ENCODE data around the gene AP3S2. TPM values are rescaled to one million over a fixed set of nuclear protein-coding genes. Genes with fewer than 3 reads are reported as not detected.

AP3S2 gene
- total RNA-seq, 2 experiments from 2014 or later = 12.4 to 15.3 TPM

Small RNA genes within 50 kb of the gene (microRNA-seq; reads per million reads assigned to microRNA genes)
- not detected for gene MIR5009 (ENCODE audit: borderline replicate concordance)
- not detected for gene MIR5094 (ENCODE audit: borderline replicate concordance)

Other genes starting within 250 kb of the AP3S2 start
- 1 to 10 TPM; 2.1 to 2.3 TPM for gene KIF7, start 238.5 kb downstream of the AP3S2 start, total RNA-seq
- under 1 TPM; 0.39 to 0.41 TPM for gene PLIN1, start 214.6 kb downstream of the AP3S2 start, total RNA-seq
- 1 to 10 TPM; 4.7 to 5.3 TPM for gene PEX11A, start 203.2 kb downstream of the AP3S2 start, total RNA-seq
- gene WDR93, start 203.2 kb downstream of the AP3S2 start, total RNA-seq = not detected
- 1 to 10 TPM; 2.9 to 4.6 TPM for gene MESP1, start 142.7 kb downstream of the AP3S2 start, total RNA-seq
- under 1 TPM; 0.14 to 0.30 TPM for gene MESP2, start 117.7 kb downstream of the AP3S2 start, total RNA-seq
- gene ANPEP, start 79.1 kb downstream of the AP3S2 start, total RNA-seq = under 1 TPM; 0.09 to 0.12 TPM
- not detected for gene ARPIN, start 19.0 kb upstream of the AP3S2 start, total RNA-seq
- gene ZNF710, start 107.3 kb upstream of the AP3S2 start, total RNA-seq = 10 to 100 TPM; 22.8 to 34.9 TPM
- gene IDH2, start 208.5 kb upstream of the AP3S2 start, total RNA-seq = 100 to 1,000 TPM; 176 to 182 TPM

Measured in activated CD4-positive, alpha-beta T cell treated with anti-CD3 and anti-CD28 coated beads for 36 hours (primary cell).